Endodermal cell (in vitro differentiated cells): Measurements from ENCODE around the gene KLF16. TPM values are rescaled to one million over a fixed set of nuclear protein-coding genes. Genes with fewer than 3 reads are reported as not detected.
A peak's percentile ranks its signal among the peaks of the same experiment; 100 is the strongest.

Experiments used
- DNase-seq: peaks from one replicate; pipeline ENCODE4 v3.0.0-alpha.2; 2017
- H3K27ac ChIP-seq: 2 replicates; pipeline ENCODE4 v1.5.1; 2013; ENCODE audit warnings: mild to moderate bottlenecking, low read depth, low read length, moderate library complexity
- H3K27me3 ChIP-seq: 2 replicates; pipeline ENCODE4 v1.6.1; 2013; ENCODE audit warnings: mild to moderate bottlenecking, low read length, moderate library complexity; ENCODE audit not compliant: insufficient read depth, control insufficient read depth, poor library complexity, severe bottlenecking
- H3K36me3 ChIP-seq: 2 replicates; pipeline ENCODE4 v1.7.0; 2013; ENCODE audit warnings: mild to moderate bottlenecking, low read length, moderate library complexity; ENCODE audit not compliant: control insufficient read depth, insufficient read depth
- H3K4me1 ChIP-seq: one replicate; pipeline ENCODE4 v1.7.0; 2013; ENCODE audit warnings: low read length; ENCODE audit not compliant: control insufficient read depth, insufficient read depth
- H3K4me3 ChIP-seq: 2 replicates; pipeline ENCODE4 v1.5.1; 2013; ENCODE audit warnings: mild to moderate bottlenecking, low read length, moderate library complexity
- H3K9ac ChIP-seq: 2 replicates; pipeline ENCODE4 v1.6.1; 2013; ENCODE audit warnings: mild to moderate bottlenecking, low read length, moderate library complexity; ENCODE audit not compliant: poor library complexity, severe bottlenecking; ENCODE audit errors: extremely low read depth
- H3K9me3 ChIP-seq: 2 replicates; pipeline ENCODE4 v1.6.1; 2013; ENCODE audit warnings: mild to moderate bottlenecking, low read length, moderate library complexity; ENCODE audit not compliant: control insufficient read depth
- H3K27ac Mint-ChIP-seq: 2 replicates; pipeline ENCODE4 v1.8.0; 2020; ENCODE audit warnings: mixed read lengths
- H3K27me3 Mint-ChIP-seq: 2 replicates; pipeline ENCODE4 v1.8.0; 2021; ENCODE audit warnings: mild to moderate bottlenecking, mixed read lengths; ENCODE audit not compliant: insufficient read depth
- H3K36me3 Mint-ChIP-seq: 2 replicates; pipeline ENCODE4 v1.8.0; 2020; ENCODE audit warnings: low read depth, mixed read lengths
- H3K4me1 Mint-ChIP-seq: 2 replicates; pipeline ENCODE4 v1.8.0; 2020; ENCODE audit warnings: mixed read lengths
- H3K4me3 Mint-ChIP-seq: 2 replicates; pipeline ENCODE4 v1.8.0; 2020; ENCODE audit warnings: mild to moderate bottlenecking, moderate library complexity, mixed read lengths
- H3K9me3 Mint-ChIP-seq: 2 replicates; pipeline ENCODE4 v1.8.0; 2020; ENCODE audit warnings: mild to moderate bottlenecking, mixed read lengths
- WGBS, 2 experiments: methylation state at CpG; one replicate each; pipeline versions ENCODE4 v1.1.5 to v1.1.7; 2013; ENCODE audit warnings: missing lambda C conversion rate in 2 of 2, mixed read lengths in 1 of 2; ENCODE audit not compliant: insufficient coverage in 1 of 2, insufficient read length in 1 of 2; 5-methylcytosine and 5-hydroxymethylcytosine counted together
- total RNA-seq, 2 donors: library from RNA; stranded (reverse); fragmentation: NEBNext Ultra II Directional in 1 of 2; extraction: Animal tissue kit (Norgen Biotek cat#: 25700) in 1 of 2; gene quantifications; 2 replicates in 1 of 2; 3 replicates in 1 of 2; pipeline ENCODE4 v1.2.1, GENCODE V29; 2021
- TF ChIP-seq, protein P1 (sequence below): fragments of 200-600 bp; sonication (generic); conservative IDR thresholded peaks from 2 replicates; pipeline ENCODE4 v1.5.0; 2021; ENCODE audit warnings: antibody characterized with exemption, mild to moderate bottlenecking

The KLF16 gene
- total RNA-seq, 2 donors from 2014 or later, result 39.0 to 42.9 TPM

DNA sequence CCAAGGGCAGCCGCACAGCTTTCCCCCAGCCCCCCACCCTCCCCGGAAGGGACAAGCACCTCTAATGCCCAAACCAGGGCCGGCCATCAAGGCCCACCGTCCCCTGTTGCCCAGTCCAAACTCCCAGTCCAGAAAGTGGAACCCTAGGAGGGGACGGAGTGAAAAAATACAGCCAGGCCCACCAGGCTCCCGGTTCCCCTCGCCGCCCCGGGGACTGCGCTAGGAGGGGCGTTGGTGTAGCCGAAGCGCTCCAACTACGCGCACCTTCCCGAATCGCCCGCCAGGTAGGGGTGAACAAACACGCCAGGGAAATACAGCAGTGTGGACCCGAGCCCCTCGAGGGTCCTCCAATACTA is 1.3 kb downstream of the KLF16 start:
- Mint-ChIP-seq H3K4me1 (peaks cover 23% of the 10 kb centered on the region), H3K4me3 (peak overlapping the region; percentile 85), H3K27me3 (peaks cover 7% of the 10 kb centered on the region), H3K9me3 (no peaks in the 10 kb centered on the region), H3K36me3 (no peaks in the 10 kb centered on the region), H3K27ac (peak overlapping the region; percentile 77)
- Histone ChIP-seq H3K9me3 (no peaks in the 10 kb centered on the region), H3K27ac (no peak overlapping the region), H3K36me3 (no peaks in the 10 kb centered on the region), H3K9ac (peak overlapping the region; percentile 64), H3K27me3 (no peaks in the 10 kb centered on the region), H3K4me1 (peaks cover 20% of the 10 kb centered on the region), H3K4me3 (peak overlapping the region; percentile 89)
- peak; percentile 74 for DNase-seq
- TF ChIP-seq, protein P1, sequence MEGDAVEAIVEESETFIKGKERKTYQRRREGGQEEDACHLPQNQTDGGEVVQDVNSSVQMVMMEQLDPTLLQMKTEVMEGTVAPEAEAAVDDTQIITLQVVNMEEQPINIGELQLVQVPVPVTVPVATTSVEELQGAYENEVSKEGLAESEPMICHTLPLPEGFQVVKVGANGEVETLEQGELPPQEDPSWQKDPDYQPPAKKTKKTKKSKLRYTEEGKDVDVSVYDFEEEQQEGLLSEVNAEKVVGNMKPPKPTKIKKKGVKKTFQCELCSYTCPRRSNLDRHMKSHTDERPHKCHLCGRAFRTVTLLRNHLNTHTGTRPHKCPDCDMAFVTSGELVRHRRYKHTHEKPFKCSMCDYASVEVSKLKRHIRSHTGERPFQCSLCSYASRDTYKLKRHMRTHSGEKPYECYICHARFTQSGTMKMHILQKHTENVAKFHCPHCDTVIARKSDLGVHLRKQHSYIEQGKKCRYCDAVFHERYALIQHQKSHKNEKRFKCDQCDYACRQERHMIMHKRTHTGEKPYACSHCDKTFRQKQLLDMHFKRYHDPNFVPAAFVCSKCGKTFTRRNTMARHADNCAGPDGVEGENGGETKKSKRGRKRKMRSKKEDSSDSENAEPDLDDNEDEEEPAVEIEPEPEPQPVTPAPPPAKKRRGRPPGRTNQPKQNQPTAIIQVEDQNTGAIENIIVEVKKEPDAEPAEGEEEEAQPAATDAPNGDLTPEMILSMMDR, result no peak
- 1 to 2% methylated on average over 13 to 21 of the region's 21 CpGs for WGBS, 2 experiments

DNA sequence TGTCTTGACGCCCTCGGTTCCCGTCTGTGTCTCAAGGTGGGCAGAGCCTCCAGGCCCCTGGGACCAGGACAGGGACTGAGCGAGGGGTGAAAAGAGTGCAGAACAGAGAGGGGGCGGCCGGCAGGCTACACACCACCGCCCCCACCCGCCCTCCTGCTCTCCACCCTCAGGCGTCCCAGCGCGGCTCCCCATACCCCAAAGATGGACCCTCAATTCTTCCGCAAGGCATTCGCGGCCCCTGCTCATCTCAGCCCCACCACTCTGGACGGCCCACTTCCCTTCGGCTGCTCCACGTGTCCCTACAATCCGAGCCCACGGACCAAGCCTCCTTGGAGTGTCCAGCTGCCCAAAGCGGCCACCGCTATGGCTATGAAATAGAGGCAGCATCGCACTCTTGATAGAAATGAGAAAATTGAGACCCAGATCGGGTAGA is 1.8 kb downstream of the KLF16 start:
- no peaks in the 10 kb centered on the region for H3K9me3 ChIP-seq
- H3K27me3 ChIP-seq, result no peaks in the 10 kb centered on the region
- H3K36me3 Mint-ChIP-seq, result no peaks in the 10 kb centered on the region
- TF ChIP-seq, protein P1, result no peak
- H3K9me3 Mint-ChIP-seq, result no peaks in the 10 kb centered on the region
- no peak overlapping the region for H3K27ac ChIP-seq
- H3K9ac ChIP-seq, result peak overlapping the region; percentile 64
- DNase-seq, result no peak
- peak overlapping the region; percentile 89 for H3K4me3 ChIP-seq
- 5 to 6% methylated on average over 13 to 23 of the region's 23 CpGs for WGBS, 2 experiments
- H3K27me3 Mint-ChIP-seq, result peaks cover 7% of the 10 kb centered on the region
- H3K4me1 ChIP-seq, result peaks cover 20% of the 10 kb centered on the region
- H3K36me3 ChIP-seq, result no peaks in the 10 kb centered on the region
- H3K4me1 Mint-ChIP-seq, result peaks cover 23% of the 10 kb centered on the region
- H3K27ac Mint-ChIP-seq, result no peak overlapping the region
- peak overlapping the region; percentile 85 for H3K4me3 Mint-ChIP-seq

DNA sequence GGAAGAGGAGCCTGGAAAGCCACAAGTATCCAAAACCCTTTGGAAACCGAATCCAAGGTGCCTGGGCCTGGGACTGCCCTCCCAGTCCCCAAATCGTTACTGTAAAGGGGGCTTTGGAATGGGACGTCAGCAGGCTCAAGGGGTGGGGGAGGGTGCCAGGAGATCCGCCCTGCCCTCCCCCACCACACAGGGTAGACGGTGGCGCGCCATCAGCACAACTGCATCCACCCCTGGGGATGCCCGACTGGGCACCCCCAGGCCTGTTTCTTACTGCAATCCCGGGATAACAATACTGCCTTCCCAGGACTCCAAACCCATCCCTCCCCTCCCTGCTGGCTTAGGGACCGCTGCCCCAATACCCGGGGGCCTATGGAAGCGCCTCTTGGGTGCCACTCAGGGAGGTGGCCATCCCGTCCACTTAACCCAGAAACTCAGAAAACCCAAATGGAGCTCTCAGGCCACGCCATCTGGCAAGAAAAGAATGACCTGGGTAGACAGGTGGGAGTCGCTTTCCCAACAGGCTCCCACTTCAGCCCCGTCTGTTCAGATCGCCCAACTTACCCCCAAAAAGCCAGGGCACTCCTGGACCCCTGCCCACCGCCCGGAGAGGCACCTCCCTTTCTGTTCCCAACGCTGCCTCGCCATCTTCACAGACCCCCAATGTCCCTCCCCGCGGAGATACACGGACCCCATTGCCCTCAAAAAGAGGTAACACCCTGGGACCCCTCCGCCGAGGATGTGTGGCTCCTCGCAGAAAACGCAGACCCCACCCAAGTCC is 2.4 kb downstream of the KLF16 start:
- TF ChIP-seq, protein P1, result no peak
- Mint-ChIP-seq H3K4me1 (peaks cover 27% of the 10 kb centered on the region), H3K27ac (no peak overlapping the region), H3K36me3 (no peaks in the 10 kb centered on the region), H3K27me3 (peaks cover 7% of the 10 kb centered on the region), H3K9me3 (no peaks in the 10 kb centered on the region), H3K4me3 (peak overlapping the region; percentile 85)
- Histone ChIP-seq H3K36me3 (no peaks in the 10 kb centered on the region), H3K9me3 (no peaks in the 10 kb centered on the region), H3K9ac (peak overlapping the region; percentile 64), H3K4me3 (peak overlapping the region; percentile 89), H3K4me1 (peaks cover 22% of the 10 kb centered on the region), H3K27ac (no peak overlapping the region), H3K27me3 (no peaks in the 10 kb centered on the region)
- DNase-seq, result no peak
- WGBS, 2 experiments, result 23 to 32% methylated on average over 15 to 28 of the region's 28 CpGs
